SU-DHL-6 (cell line): ENCODE measurements around the gene IL20RA.

Source experiments
- EZH2phosphoT487 ChIP-seq: fragments of 200-600 bp; sonication (generic), shearing (Covaris generic); conservative IDR thresholded peaks from 2 replicates; pipeline ENCODE4 v1.6.1; 2018; ENCODE audit warnings: mild to moderate bottlenecking, antibody characterized with exemption, low read length, moderate library complexity, mixed read lengths
- TF ChIP-seq, protein P1 (sequence below): fragments of 200-600 bp; sonication (generic); IDR thresholded peaks from one replicate; pipeline ENCODE4 v1.5.1; 2017; ENCODE audit warnings: antibody characterized with exemption, mild to moderate bottlenecking, low read length, moderate library complexity; ENCODE audit not compliant: insufficient read depth, poor library complexity, severe bottlenecking

DNA sequence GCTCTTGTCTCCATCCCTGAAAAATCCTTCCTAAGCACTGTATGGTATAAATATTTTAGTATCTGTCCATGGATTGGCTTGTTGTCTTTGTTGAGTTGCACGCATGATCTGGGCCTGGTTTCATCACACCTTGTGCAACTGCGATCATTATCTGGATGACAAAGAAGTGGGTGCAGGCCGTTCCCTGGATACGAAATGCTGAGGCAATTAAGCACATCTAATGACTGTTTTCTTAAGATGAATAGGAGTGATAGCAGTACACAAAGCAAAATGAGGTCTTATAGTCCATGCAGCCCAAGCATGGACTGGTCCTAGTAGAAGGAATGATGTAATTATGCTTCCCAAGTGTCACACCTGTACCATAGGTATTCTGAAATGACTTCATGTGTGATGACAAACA is 74.8 kb downstream of the IL20RA start:
- TF ChIP-seq, protein P1, sequence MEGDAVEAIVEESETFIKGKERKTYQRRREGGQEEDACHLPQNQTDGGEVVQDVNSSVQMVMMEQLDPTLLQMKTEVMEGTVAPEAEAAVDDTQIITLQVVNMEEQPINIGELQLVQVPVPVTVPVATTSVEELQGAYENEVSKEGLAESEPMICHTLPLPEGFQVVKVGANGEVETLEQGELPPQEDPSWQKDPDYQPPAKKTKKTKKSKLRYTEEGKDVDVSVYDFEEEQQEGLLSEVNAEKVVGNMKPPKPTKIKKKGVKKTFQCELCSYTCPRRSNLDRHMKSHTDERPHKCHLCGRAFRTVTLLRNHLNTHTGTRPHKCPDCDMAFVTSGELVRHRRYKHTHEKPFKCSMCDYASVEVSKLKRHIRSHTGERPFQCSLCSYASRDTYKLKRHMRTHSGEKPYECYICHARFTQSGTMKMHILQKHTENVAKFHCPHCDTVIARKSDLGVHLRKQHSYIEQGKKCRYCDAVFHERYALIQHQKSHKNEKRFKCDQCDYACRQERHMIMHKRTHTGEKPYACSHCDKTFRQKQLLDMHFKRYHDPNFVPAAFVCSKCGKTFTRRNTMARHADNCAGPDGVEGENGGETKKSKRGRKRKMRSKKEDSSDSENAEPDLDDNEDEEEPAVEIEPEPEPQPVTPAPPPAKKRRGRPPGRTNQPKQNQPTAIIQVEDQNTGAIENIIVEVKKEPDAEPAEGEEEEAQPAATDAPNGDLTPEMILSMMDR, result no peak
- no peak for TF ChIP-seq EZH2phosphoT487
